HG03175 (cell line): ENCODE measurements around the gene SFPQ.
"Not testable (repeated sequence)": the region's sequence is repeated elsewhere in the genome, so short reads cannot be mapped to it uniquely, and the experiment has no call there.

Experiments used
- ATAC-seq: cut with Tn5 transposase; IDR thresholded peaks from one replicate; pipeline ENCODE4 v1.9.1; 2021; ENCODE audit warnings: mild to moderate bottlenecking, moderate library complexity; ENCODE audit not compliant: unreplicated experiment

SFPQ gene

GRCh38 chr1:35188578-35189392 lies 4.2 kb downstream of the SFPQ start:
- no peak for ATAC-seq

- ATAC-seq: no peak
These were observed 5.1 kb downstream of the SFPQ start for GRCh38 chr1:35187816-35188342.

DNA sequence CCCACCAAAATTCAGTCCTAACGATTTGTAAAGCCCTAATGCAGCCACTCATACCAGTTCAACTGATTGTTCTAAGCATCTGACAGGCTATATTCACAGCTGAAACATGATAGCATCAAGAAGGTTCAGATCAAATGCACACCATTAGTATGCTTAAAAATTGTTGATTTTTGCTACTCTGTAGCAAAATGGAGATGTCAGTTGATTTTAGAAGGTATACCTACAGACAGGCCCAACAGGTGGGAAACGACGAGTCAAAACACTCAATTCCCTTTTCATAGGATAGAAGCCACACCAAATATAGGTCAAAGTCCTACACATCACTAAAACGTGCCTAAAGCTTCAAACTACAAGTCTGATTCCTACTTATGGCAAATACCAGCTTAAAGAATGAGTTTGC lies 6.7 kb downstream of the SFPQ start:
- ATAC-seq: no peak

DNA sequence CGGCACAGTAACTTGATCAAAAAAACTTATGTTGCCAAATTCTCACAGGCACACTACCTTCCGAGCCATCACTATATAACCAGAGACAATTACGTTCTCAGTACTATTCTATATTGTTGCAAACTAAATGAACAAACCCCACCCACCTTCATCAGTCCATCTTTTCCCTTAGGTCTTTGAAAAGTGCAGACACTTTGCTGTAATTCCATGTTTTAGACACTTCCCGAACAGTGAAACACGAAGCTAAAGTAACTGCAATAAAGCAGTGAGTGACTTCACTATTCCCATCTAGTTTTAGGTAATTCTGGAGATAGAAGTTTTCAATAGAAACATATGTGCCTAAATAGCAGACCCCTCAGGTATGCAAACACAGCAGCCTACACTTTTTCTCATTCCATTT lies 7.7 kb downstream of the SFPQ start:
- ATAC-seq: no peak

GRCh38 chr1:35184495-35185199 lies 8.3 kb downstream of the SFPQ start:
- ATAC-seq: no peak

- ATAC-seq: no peak
These were observed 11.0 kb downstream of the SFPQ start for GRCh38 chr1:35181790-35182455.

DNA sequence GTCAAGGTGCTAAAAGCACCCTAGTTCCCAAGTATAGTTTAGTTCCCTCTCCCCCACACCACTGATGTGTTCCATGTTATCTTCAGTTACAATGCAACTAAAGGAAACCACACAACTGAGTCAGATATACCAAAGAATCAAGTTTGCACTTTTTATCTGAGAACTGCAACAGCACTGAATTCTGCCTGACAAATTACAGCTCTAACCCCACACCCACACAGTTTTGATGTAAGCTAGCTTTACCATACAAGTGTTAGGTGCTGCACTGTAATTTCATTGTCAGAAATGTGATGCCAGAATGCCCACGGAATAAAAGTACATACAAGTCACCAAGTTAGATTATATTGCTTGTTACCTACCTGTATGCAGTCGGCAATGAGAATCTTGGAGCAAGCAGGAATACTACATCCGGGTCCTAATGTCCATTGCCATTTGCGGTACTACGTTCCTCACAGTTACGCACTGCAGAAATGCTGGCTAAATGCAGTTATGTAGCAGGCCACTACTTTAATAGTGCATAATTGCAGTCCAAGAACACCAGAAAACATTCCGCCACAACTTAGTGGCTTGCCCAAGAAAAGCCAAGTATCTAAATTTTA lies 12.1 kb downstream of the SFPQ start:
- ATAC-seq: no peak

DNA sequence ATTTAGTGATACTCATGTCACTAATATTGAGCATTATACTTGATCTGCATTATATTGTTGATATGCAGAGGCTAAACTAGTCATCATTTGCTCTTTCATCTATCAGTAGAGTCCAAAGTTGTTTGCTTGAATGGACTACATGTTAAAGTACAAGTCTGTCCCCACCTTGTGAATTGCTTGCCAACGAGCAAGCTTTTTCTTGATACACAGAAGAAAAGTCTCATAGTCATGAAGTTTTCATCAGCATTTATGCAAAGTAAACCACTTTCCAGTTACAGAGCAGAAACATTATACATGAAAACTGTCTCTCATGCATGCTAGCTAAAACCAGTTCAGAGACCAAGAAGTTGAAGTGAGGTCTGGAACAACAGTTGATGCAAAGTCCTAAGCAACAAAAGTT lies 13.0 kb downstream of the SFPQ start:
- ATAC-seq: no peak

DNA sequence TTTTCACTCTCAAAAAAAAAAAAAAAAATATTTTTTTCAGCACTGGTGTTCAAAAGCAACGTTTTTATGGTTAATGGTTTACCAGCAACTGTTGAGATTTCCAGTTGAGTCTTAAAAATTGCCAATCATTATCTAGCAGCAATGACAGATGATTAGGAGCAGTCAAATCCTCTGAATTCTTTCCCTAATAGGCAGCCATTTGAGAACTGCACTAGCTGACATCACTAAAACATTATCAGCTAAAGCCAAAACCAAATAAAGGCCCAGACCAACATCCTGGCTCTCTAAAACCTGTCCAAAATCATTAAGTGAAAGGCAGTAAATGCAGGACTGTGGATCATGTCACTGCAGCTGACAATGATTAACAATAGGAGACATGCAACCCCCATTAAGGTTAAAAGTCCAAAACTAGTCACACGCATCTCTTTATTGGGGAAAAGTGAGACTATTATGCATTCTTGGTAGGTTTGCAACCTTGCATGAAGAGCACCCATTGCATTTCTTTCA lies 14.0 kb downstream of the SFPQ start:
- ATAC-seq: no peak

DNA sequence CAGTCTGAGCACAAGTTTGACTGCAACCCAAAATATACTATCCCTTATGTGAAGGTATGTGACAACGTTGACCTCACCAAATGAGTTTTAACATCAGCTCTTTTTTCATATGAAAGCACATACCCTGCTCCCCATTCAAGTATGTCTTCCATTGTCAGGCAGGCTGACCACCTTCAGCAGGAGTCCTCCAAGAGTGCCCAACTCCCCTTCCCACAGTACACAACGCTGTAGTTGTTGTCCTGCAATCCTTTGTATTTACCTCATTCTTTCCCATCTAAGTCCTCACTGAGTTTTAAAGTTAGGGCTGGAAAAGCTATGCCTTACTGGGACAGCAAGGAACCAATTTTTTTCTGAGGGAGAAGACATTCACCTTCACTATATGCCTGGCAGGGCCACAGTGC lies 14.7 kb downstream of the SFPQ start:
- no peak for ATAC-seq

GRCh38 chr1:35177237-35177786 lies 15.6 kb downstream of the SFPQ start:
- ATAC-seq: no peak

GRCh38 chr1:35175602-35176001 lies 17.3 kb downstream of the SFPQ start:
- ATAC-seq: no peak

- ATAC-seq: no peak
These were observed 17.8 kb downstream of the SFPQ start for GRCh38 chr1:35175098-35175576.

- ATAC-seq: no peak
These were observed 18.9 kb downstream of the SFPQ start for GRCh38 chr1:35173909-35174540.

GRCh38 chr1:35173491-35173890 lies 19.5 kb downstream of the SFPQ start:
- no peak for ATAC-seq

- ATAC-seq: no peak
These were observed 20.9 kb downstream of the SFPQ start for GRCh38 chr1:35172022-35172421.

GRCh38 chr1:35171579-35171978 lies 21.4 kb downstream of the SFPQ start:
- ATAC-seq: no peak

GRCh38 chr1:35164893-35165292 lies 28.1 kb downstream of the SFPQ start:
- no peak for ATAC-seq

DNA sequence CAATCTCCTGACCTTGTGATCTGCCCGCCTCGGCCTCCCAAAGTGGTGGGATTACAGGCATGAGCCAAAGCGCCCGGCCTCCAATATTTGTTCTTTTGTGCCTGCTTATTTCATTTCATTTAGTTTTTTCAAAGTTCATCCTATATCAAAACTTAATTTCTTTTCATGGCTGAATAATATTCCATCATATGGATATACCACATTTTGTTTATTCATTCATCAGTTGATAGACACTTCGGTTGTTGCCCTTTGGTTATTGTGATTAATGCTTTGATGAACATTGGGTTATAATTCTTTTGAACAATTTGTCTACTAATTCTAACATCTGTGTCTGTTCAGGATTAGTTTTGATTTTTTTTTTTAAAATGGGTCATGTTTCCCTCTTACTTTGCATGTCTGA lies 41.7 kb downstream of the SFPQ start:
- no peak for ATAC-seq

- not testable (repeated sequence) for ATAC-seq
These were observed 46.9 kb downstream of the SFPQ start for GRCh38 chr1:35145892-35146549.
